Astrocyte of the spinal cord (primary cell): Measurements from ENCODE around the gene HDAC5.

Experiments used
- DNase-seq: peaks from one replicate; pipeline ENCODE4 v3.0.0; 2011; ENCODE audit warnings: low read depth, low spot score
- H3K4me3 ChIP-seq: 2 replicates; pipeline ENCODE4 v1.5.1; 2011; ENCODE audit warnings: low read depth, mild to moderate bottlenecking, low read length, moderate library complexity
- CTCF ChIP-seq: IDR thresholded peaks from 2 replicates; pipeline ENCODE4 v1.5.1; 2012; ENCODE audit warnings: low read depth, mild to moderate bottlenecking, low read length, inconsistent platforms
- in situ Hi-C: cut with HindIII; loops from 2 replicates; pipeline ENCODE4 v1.10.0; 2017; ENCODE audit warnings: low sequenced_read_pairs

HDAC5 gene

GRCh38 chr17:44094701-44095387 lies 28.6 kb downstream of the HDAC5 start:
- in situ Hi-C loops, result no loop called here
- no peak for DNase-seq
- TF ChIP-seq CTCF, result no peak
- no peak overlapping the region for H3K4me3 ChIP-seq

- TF ChIP-seq CTCF, result no peak
- H3K4me3 ChIP-seq, result no peak overlapping the region
- in situ Hi-C loops, result no loop called here
- no peak for DNase-seq
Measured at GRCh38 chr17:44093231-44093900, 30.1 kb downstream of the HDAC5 start.

GRCh38 chr17:44092051-44092450 lies 31.4 kb downstream of the HDAC5 start:
- no peak for TF ChIP-seq CTCF
- no peak overlapping the region for H3K4me3 ChIP-seq
- in situ Hi-C loops, result no loop called here
- DNase-seq, result no peak

GRCh38 chr17:44091200-44091997 lies 32.0 kb downstream of the HDAC5 start:
- TF ChIP-seq CTCF, result no peak
- in situ Hi-C loops, result no loop called here
- no peak overlapping the region for H3K4me3 ChIP-seq
- no peak for DNase-seq

GRCh38 chr17:44088254-44088653 lies 35.2 kb downstream of the HDAC5 start:
- no peak for DNase-seq
- in situ Hi-C loops, result no loop called here
- H3K4me3 ChIP-seq, result no peak overlapping the region
- no peak for TF ChIP-seq CTCF

GRCh38 chr17:44087319-44087718 lies 36.1 kb downstream of the HDAC5 start:
- no peak for TF ChIP-seq CTCF
- in situ Hi-C loops, result no loop called here
- DNase-seq, result no peak
- H3K4me3 ChIP-seq, result no peak overlapping the region
